Parathyroid adenoma (tissue), 2 donors: ENCODE results near the gene RND3.

Experiments used
- H2AFZ ChIP-seq: fragments of 300-600 bp; sonication (generic); one replicate; pipeline ENCODE4 v1.7.0; 2017; ENCODE audit warnings: antibody characterized with exemption, mild to moderate bottlenecking
- H3K27ac ChIP-seq: fragments of 300-600 bp; sonication (generic); one replicate; pipeline ENCODE4 v1.7.0; 2017
- H3K27me3 ChIP-seq: fragments of 300-600 bp; sonication (generic); one replicate; pipeline ENCODE4 v1.7.0; 2017; ENCODE audit warnings: low read length; ENCODE audit not compliant: control insufficient read depth, insufficient read depth
- H3K36me3 ChIP-seq: fragments of 300-600 bp; sonication (generic); one replicate; pipeline ENCODE4 v1.7.0; 2017; ENCODE audit warnings: low read length; ENCODE audit not compliant: control insufficient read depth, insufficient read depth
- H3K4me1 ChIP-seq: fragments of 300-600 bp; sonication (generic); one replicate; pipeline ENCODE4 v1.7.0; 2017; ENCODE audit warnings: control low read depth
- H3K4me2 ChIP-seq: fragments of 300-600 bp; sonication (generic); one replicate; pipeline ENCODE4 v1.7.0; 2017; ENCODE audit warnings: low read length
- H3K4me3 ChIP-seq: fragments of 300-600 bp; sonication (generic); one replicate; pipeline ENCODE4 v1.7.0; 2017; ENCODE audit warnings: low read depth, low read length
- H3K79me2 ChIP-seq: fragments of 300-600 bp; sonication (generic); one replicate; pipeline ENCODE4 v1.7.0; 2017; ENCODE audit warnings: control low read depth
- H3K9ac ChIP-seq: fragments of 300-600 bp; sonication (generic); one replicate; pipeline ENCODE4 v1.7.0; 2017; ENCODE audit warnings: mild to moderate bottlenecking
- H3K9me3 ChIP-seq: fragments of 300-600 bp; sonication (generic); one replicate; pipeline ENCODE4 v1.7.0; 2017; ENCODE audit warnings: low read length; ENCODE audit not compliant: control insufficient read depth
- CTCF ChIP-seq: fragments of 300-600 bp; sonication (generic); IDR thresholded peaks from one replicate; pipeline ENCODE4 v1.7.0; 2017; ENCODE audit warnings: antibody characterized with exemption, mild to moderate bottlenecking
- donor health status: primary hyperparathyroidism.

The RND3 gene

GRCh38 chr2:150467621-150467963 is 19.9 kb downstream of the RND3 start:
- H3K4me3 ChIP-seq = no peak overlapping the region
- no peak overlapping the region for H2AFZ ChIP-seq
- no peak for TF ChIP-seq CTCF
- no peaks in the 10 kb centered on the region for H3K9me3 ChIP-seq
- H3K4me2 ChIP-seq = no peak overlapping the region
- H3K79me2 ChIP-seq = no peaks in the 10 kb centered on the region
- H3K4me1 ChIP-seq = no peaks in the 10 kb centered on the region
- no peak overlapping the region for H3K9ac ChIP-seq
- no peaks in the 10 kb centered on the region for H3K36me3 ChIP-seq
- no peak overlapping the region for H3K27ac ChIP-seq
- H3K27me3 ChIP-seq = no peaks in the 10 kb centered on the region

DNA sequence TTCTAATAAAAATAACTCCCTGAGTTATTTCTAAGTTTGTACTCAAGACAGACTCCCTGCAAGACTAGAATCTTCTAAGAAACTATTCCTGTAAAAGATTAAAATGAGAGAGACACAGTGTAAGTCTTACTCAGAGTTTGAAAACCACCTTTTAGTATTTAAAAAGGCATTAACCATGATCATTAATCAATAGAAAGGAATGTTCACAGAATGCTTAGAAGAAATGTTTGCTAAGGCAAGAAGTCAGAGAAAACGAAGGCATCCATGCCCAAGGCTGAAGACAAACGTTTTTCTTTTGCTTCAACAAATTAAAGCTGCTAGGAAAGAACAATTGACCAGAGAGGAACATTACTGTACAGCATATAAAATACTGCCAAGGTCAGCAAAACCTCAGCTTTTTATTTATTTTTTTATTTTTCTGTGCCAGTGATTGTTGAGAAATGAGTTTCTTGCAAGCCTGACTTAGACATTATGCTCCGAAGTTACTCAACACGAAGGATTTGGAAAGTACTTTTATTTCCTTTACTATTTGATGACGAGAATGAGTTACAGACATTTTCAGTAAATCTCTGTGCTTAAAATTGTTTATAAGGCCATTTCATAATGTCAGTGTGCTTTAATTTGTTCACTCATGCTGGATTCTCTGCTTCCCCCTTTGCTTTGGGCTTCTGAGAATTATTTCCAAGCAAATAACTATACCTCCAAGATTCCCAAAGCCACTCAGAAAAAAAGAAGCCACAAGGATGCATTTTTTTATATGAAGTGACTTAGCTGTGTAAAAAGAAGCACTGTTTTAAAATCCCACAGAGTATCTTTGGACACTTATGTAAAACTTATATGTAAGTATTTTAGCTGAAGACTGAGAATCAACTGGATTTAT is 20.5 kb downstream of the RND3 start:
- Histone ChIP-seq H2AFZ (no peak overlapping the region), H3K79me2 (no peaks in the 10 kb centered on the region), H3K9ac (no peak overlapping the region), H3K4me2 (no peak overlapping the region), H3K4me3 (no peak overlapping the region), H3K27me3 (no peaks in the 10 kb centered on the region), H3K27ac (no peak overlapping the region), H3K36me3 (no peaks in the 10 kb centered on the region), H3K4me1 (no peaks in the 10 kb centered on the region), H3K9me3 (no peaks in the 10 kb centered on the region)
- TF ChIP-seq CTCF = no peak

DNA sequence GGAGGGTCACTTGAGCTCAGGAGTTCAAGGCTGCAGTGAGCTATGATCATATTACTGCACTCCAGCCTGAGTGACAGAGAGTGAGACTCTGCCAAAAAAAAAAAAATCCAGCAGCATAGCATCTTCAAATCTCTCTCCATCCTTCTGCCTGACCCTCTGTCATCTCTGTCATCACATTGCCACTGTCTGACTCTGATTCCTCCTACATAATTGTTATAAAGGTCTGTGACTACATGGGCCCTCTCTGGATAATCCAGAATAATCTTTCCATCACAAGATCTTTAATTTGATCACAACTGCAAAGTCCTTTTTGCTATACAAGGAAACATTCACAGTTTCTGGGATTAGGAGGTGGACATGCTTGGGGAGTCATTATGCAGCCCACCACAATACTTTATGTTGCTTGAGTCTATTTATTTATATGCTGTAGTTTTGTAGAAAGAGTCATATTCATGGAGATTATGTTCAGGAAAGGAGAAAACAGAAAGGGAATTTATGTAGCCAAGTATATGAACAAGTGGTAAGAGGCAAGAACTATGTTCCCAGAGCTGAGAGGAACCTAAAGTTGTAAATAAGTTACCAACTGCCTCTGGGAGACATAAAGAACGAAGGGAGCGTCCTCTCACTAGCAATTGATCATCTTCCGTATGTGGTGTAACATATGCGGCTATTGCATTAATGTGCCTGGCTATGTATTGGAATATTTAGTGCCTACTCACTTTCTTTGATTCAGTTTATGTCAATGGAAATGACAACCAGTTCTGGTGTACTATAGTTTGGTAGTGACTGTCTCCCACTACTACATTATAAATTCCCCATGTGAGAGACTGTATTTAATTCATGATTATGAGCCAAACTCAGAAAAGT is 21.5 kb downstream of the RND3 start:
- no peaks in the 10 kb centered on the region for H3K36me3 ChIP-seq
- no peak overlapping the region for H3K9ac ChIP-seq
- H3K4me2 ChIP-seq = no peak overlapping the region
- H3K27me3 ChIP-seq = no peaks in the 10 kb centered on the region
- no peaks in the 10 kb centered on the region for H3K9me3 ChIP-seq
- TF ChIP-seq CTCF = no peak
- no peaks in the 10 kb centered on the region for H3K79me2 ChIP-seq
- no peaks in the 10 kb centered on the region for H3K4me1 ChIP-seq
- no peak overlapping the region for H3K27ac ChIP-seq
- no peak overlapping the region for H3K4me3 ChIP-seq
- H2AFZ ChIP-seq = no peak overlapping the region

DNA sequence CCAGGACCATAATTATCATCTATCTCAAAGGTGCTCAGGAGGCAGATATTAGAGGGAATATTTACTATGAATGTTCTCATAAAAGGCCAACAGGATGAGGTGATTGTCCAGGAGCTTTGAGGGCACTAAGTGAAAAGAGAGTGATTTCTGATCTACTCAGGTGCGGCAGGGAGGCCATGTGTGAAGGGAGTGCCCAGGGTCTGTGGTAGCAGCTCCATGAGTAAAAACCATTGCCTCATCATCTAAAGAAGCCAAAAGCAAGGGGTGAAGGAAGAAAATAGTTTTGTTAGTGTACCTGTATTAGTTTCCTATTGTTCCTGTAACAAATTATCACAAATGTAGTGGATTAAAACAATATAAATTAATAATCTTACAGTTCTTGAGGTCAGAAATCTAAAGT is 22.5 kb downstream of the RND3 start:
- no peaks in the 10 kb centered on the region for H3K79me2 ChIP-seq
- H3K4me2 ChIP-seq = no peak overlapping the region
- H3K27me3 ChIP-seq = no peaks in the 10 kb centered on the region
- H3K9me3 ChIP-seq = no peaks in the 10 kb centered on the region
- no peak overlapping the region for H2AFZ ChIP-seq
- TF ChIP-seq CTCF = no peak
- no peaks in the 10 kb centered on the region for H3K36me3 ChIP-seq
- no peaks in the 10 kb centered on the region for H3K4me1 ChIP-seq
- no peak overlapping the region for H3K9ac ChIP-seq
- H3K4me3 ChIP-seq = no peak overlapping the region
- H3K27ac ChIP-seq = no peak overlapping the region
